Gastroesophageal sphincter (tissue), 3 donors: Measurements from ENCODE around the gene POLR1B.

Experiments
- EP300 ChIP-seq: sonication (generic); formaldehyde crosslinking; IDR thresholded peaks from one replicate; pipeline ENCODE4 v1.6.1; 2017; ENCODE audit warnings: antibody characterized with exemption, mild to moderate bottlenecking
- POLR2A ChIP-seq, 2 donors: fragments of 450-650 bp; IDR thresholded peaks; one replicate each; pipeline ENCODE4 v1.6.1; 2017; ENCODE audit warnings: antibody characterized with exemption in 2 of 2, mild to moderate bottlenecking in 2 of 2, moderate library complexity in 1 of 2
- POLR2AphosphoS5 ChIP-seq: sonication (generic); formaldehyde crosslinking; IDR thresholded peaks from one replicate; pipeline ENCODE4 v1.6.1; 2017; ENCODE audit warnings: antibody characterized with exemption
- TF ChIP-seq, protein P1 (sequence below), 4 experiments: fragments of 200-600 bp in 2 of 4; fragments of 450-650 bp in 2 of 4; sonication (generic) in 1 of 4; IDR thresholded peaks; one replicate each; pipeline ENCODE4 v1.5.1; 2017 to 2019; ENCODE audit warnings: antibody characterized with exemption in 4 of 4, mild to moderate bottlenecking in 2 of 4, moderate library complexity in 2 of 4

DNA sequence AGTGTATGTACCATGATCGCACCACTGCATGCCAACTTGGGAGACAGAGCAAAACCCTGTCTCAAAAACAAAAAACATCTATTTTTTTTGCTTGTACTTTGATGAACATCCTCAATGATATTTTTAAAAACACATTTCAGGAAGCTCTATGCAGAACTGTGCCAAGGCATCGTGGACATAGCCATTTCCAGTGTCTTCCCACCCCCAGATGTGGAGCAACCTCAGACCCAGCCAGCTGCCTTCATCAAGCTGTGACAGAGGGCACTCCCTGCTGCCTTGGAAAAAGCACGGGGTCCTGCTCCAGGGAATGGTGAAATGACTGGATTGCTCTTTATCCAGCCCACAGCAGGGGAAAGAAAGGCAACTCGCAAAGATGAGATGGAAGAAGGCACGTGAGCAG lies 13.7 kb upstream of the POLR1B start:
- TF ChIP-seq, protein P1, sequence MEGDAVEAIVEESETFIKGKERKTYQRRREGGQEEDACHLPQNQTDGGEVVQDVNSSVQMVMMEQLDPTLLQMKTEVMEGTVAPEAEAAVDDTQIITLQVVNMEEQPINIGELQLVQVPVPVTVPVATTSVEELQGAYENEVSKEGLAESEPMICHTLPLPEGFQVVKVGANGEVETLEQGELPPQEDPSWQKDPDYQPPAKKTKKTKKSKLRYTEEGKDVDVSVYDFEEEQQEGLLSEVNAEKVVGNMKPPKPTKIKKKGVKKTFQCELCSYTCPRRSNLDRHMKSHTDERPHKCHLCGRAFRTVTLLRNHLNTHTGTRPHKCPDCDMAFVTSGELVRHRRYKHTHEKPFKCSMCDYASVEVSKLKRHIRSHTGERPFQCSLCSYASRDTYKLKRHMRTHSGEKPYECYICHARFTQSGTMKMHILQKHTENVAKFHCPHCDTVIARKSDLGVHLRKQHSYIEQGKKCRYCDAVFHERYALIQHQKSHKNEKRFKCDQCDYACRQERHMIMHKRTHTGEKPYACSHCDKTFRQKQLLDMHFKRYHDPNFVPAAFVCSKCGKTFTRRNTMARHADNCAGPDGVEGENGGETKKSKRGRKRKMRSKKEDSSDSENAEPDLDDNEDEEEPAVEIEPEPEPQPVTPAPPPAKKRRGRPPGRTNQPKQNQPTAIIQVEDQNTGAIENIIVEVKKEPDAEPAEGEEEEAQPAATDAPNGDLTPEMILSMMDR (IDR thresholded peaks at IDR 0.05): no peak
- TF ChIP-seq POLR2A (IDR thresholded peaks at IDR 0.05) (no peak), POLR2AphosphoS5 (no peak), EP300 (no peak)
